Large intestine (tissue), 3 donors: Measurements from ENCODE around the gene DDIAS. TPM values are rescaled to one million over a fixed set of nuclear protein-coding genes. Genes with fewer than 3 reads are reported as not detected.
"Not testable (repeated sequence)": the region's sequence is repeated elsewhere in the genome, so short reads cannot be mapped to it uniquely, and the experiment has no call there.

Experiments used
- DNase-seq, 2 donors: peaks; one replicate each; pipeline versions ENCODE4 v3.0.0 to v3.0.0-alpha.2; 2013
- H3K27ac ChIP-seq: one replicate; pipeline ENCODE4 v1.5.1; 2013; ENCODE audit warnings: low read length
- H3K27me3 ChIP-seq: 2 replicates; pipeline ENCODE4 v1.6.1; 2013; ENCODE audit warnings: low read length; ENCODE audit not compliant: control insufficient read depth, insufficient read depth
- H3K36me3 ChIP-seq: 2 replicates; pipeline ENCODE4 v1.6.1; 2013; ENCODE audit warnings: low read length; ENCODE audit not compliant: control insufficient read depth, insufficient read depth
- H3K4me1 ChIP-seq: one replicate; pipeline ENCODE4 v1.6.1; 2013; ENCODE audit warnings: low read length; ENCODE audit not compliant: control insufficient read depth, insufficient read depth
- H3K4me3 ChIP-seq: one replicate; pipeline ENCODE4 v1.5.1; 2013; ENCODE audit warnings: low read length
- H3K9me3 ChIP-seq: one replicate; pipeline ENCODE4 v1.6.1; 2013; ENCODE audit warnings: mild to moderate bottlenecking, low read depth, low read length, moderate library complexity; ENCODE audit not compliant: control insufficient read depth
- WGBS: methylation state at CpG from one replicate; pipeline ENCODE4 v1.1.5; 2013; ENCODE audit warnings: low lambda C conversion rate; ENCODE audit not compliant: insufficient coverage; 5-methylcytosine and 5-hydroxymethylcytosine counted together
- polyA plus RNA-seq: library from polyadenylated mRNA; unstranded; fragments of 120-200 nt; gene quantifications from one replicate; pipeline ENCODE4 v1.2.1, GENCODE V29; 2013

Gene DDIAS
- polyA plus RNA-seq, 1 donor, result 2.5 TPM

GRCh38 chr11:82901922-82902485, 468 bp downstream of the DDIAS start:
- Histone ChIP-seq H3K4me3 (peak overlapping the region; percentile 67), H3K36me3 (no peaks in the 10 kb centered on the region), H3K9me3 (no peaks in the 10 kb centered on the region), H3K4me1 (peaks cover 9% of the 10 kb centered on the region), H3K27ac (no peak overlapping the region), H3K27me3 (no peaks in the 10 kb centered on the region)
- no peak for DNase-seq
- WGBS, result 0% methylated on average over 2 of the region's 15 CpGs

- WGBS, result 88% methylated on average over 2 of the region's 3 CpGs
Measured at GRCh38 chr11:82902880-82903279, 1.3 kb downstream of the DDIAS start.

GRCh38 chr11:82903843-82904586, 2.5 kb downstream of the DDIAS start:
- Histone ChIP-seq H3K4me1 (peaks cover 8% of the 10 kb centered on the region), H3K4me3 (no peak overlapping the region), H3K27ac (no peak overlapping the region), H3K36me3 (no peaks in the 10 kb centered on the region), H3K9me3 (no peaks in the 10 kb centered on the region), H3K27me3 (no peaks in the 10 kb centered on the region)
- no peak for DNase-seq
- WGBS, result 93% methylated on average over 2 of the region's 3 CpGs

More at GRCh38 chr11:82902880-82903279, 1.3 kb downstream of the DDIAS start:
- Histone ChIP-seq H3K4me3 (no peak overlapping the region), H3K27ac (no peak overlapping the region), H3K4me1 (peaks cover 9% of the 10 kb centered on the region), H3K9me3 (no peaks in the 10 kb centered on the region), H3K27me3 (no peaks in the 10 kb centered on the region), H3K36me3 (no peaks in the 10 kb centered on the region)
- no peak for DNase-seq

GRCh38 chr11:82906236-82906635, 4.7 kb downstream of the DDIAS start:
- Histone ChIP-seq H3K9me3 (no peaks in the 10 kb centered on the region), H3K4me3 (no peak overlapping the region), H3K4me1 (no peaks in the 10 kb centered on the region), H3K36me3 (no peaks in the 10 kb centered on the region), H3K27me3 (no peaks in the 10 kb centered on the region), H3K27ac (no peak overlapping the region)
- DNase-seq, result peak in 1 of 2 donors; percentile 11
- no CpG with 5 or more reads among the region's 1 CpG for WGBS

GRCh38 chr11:82906931-82907330, 5.4 kb downstream of the DDIAS start:
- Histone ChIP-seq H3K36me3 (no peaks in the 10 kb centered on the region), H3K4me1 (no peaks in the 10 kb centered on the region), H3K27me3 (no peaks in the 10 kb centered on the region), H3K9me3 (no peaks in the 10 kb centered on the region), H3K27ac (no peak overlapping the region), H3K4me3 (no peak overlapping the region)
- 87% methylated on average over 2 of the region's 2 CpGs for WGBS
- no peak for DNase-seq

GRCh38 chr11:82907371-82907770, 5.8 kb downstream of the DDIAS start:
- H3K4me3 ChIP-seq, result no peak overlapping the region
- no peaks in the 10 kb centered on the region for H3K9me3 ChIP-seq
- 40% methylated on average over 1 of the region's 5 CpGs for WGBS
- H3K4me1 ChIP-seq, result no peaks in the 10 kb centered on the region
- H3K36me3 ChIP-seq, result no peaks in the 10 kb centered on the region
- DNase-seq, result no peak
- H3K27me3 ChIP-seq, result no peaks in the 10 kb centered on the region
- no peak overlapping the region for H3K27ac ChIP-seq

GRCh38 chr11:82908311-82908710, 6.8 kb downstream of the DDIAS start:
- no peaks in the 10 kb centered on the region for H3K36me3 ChIP-seq
- no peaks in the 10 kb centered on the region for H3K27me3 ChIP-seq
- DNase-seq, result no peak
- no peak overlapping the region for H3K27ac ChIP-seq
- H3K9me3 ChIP-seq, result no peaks in the 10 kb centered on the region
- H3K4me1 ChIP-seq, result no peaks in the 10 kb centered on the region
- no peak overlapping the region for H3K4me3 ChIP-seq

GRCh38 chr11:82909015-82909640, 7.6 kb downstream of the DDIAS start:
- H3K4me1 ChIP-seq, result no peaks in the 10 kb centered on the region
- H3K9me3 ChIP-seq, result no peaks in the 10 kb centered on the region
- H3K27ac ChIP-seq, result no peak overlapping the region
- no peaks in the 10 kb centered on the region for H3K27me3 ChIP-seq
- no peak for DNase-seq
- 60% methylated on average over 1 of the region's 7 CpGs for WGBS
- H3K36me3 ChIP-seq, result no peaks in the 10 kb centered on the region
- no peak overlapping the region for H3K4me3 ChIP-seq

GRCh38 chr11:82919786-82920185, 18.2 kb downstream of the DDIAS start:
- H3K27me3 ChIP-seq, DNase-seq, H3K36me3 ChIP-seq, H3K9me3 ChIP-seq, H3K4me1 ChIP-seq, H3K27ac ChIP-seq, H3K4me3 ChIP-seq: not testable (repeated sequence)
- no CpG with 5 or more reads among the region's 10 CpGs for WGBS

GRCh38 chr11:82920227-82920626, 18.7 kb downstream of the DDIAS start:
- H3K4me3 ChIP-seq, H3K27me3 ChIP-seq, H3K9me3 ChIP-seq, DNase-seq, H3K27ac ChIP-seq, H3K4me1 ChIP-seq, H3K36me3 ChIP-seq: not testable (repeated sequence)
- 72% methylated on average over 2 of the region's 3 CpGs for whole genome bisulfite sequencing
